Activated CD4-positive, alpha-beta T cell treated with anti-CD3 and anti-CD28 coated beads, Interleukin-2, Interleukin-6, amounts not matched to agents 100 ng/mL and 50 ng/mL, durations not matched to agents 16 hours and 8 hours (primary cell): Measurements from ENCODE around the gene NUDT13.
"Not testable (repeated sequence)": the region's sequence is repeated elsewhere in the genome, so short reads cannot be mapped to it uniquely, and the experiment has no call there.

Experiments
- DNase-seq: peaks from one replicate; pipeline ENCODE4 v3.0.0-alpha.2; 2020

NUDT13 gene

DNA sequence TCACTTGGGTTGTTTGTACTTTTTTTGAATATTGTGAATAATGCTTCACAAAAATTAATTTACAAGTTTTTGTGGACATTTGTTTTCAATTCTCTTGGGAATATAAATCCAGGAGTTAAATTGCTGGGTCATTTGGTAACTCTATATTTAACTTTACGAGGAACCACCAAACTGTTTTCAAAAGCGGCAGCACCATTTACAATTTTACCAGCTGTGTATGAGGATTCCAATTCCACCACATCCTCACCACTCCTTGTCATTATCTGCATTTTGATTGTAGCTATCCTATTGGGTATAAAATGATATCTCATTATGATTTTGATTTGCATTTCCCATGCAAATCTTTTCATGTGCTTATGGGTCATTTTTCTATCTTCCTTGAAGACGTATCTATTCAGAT, 4.0 kb upstream of the NUDT13 start:
- DNase-seq: no peak

DNA sequence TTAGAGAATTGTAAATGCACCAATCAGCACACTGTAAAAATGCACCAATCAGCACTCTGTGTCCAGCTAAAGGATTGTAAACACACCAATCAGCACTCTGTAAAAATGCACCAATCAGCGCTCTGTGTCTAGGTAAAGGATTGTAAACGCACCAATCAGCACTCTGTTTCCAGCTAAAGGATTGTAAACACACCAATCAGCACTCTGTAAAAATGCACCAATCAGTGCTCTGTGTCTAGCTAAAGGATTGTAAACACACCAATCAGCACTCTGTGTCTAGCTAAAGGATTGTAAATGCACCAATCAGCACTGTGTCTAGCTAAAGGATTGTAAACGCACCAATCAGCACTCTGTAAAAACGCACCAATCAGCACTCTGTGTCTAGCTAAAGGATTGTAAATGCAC, 1.0 kb upstream of the NUDT13 start:
- DNase-seq: not testable (repeated sequence)

DNA sequence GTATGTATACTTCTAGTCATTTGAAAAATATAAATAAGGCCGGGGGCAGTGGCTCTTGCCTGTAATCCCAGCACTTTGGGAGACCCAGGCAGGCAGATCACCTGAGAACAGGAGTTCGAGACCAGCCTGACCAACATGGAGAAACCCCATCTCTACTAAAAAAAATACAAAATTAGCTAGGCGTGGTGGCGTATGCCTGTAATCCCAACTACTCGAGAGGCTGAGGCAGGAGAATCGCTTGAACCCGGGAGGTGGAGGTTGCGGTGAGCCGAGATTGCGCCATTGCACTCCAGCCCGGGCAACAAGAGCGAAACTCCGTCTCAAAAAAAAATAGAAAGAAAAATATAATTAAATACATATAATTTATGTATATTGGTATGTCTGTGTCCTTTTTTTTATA, 1.8 kb downstream of the NUDT13 start:
- not testable (repeated sequence) for DNase-seq

DNA sequence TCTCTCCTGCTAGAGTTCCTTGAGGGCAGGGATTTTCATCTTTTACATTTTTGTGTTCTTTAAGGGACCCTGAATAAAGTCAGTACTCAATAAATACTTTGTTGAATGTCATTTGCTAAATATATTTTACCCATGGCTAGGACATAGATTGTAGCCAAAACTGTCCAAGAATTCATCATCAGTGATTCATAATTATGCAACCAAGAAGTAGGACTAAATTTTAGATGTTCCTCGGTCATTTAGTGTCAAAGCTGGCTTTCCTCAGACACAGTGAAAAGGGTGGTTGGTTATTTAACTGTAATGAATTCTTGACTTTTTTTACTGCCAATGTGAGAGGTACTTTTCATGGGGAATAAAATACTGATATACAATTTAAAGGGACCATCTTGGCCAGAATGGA, 3.3 kb downstream of the NUDT13 start:
- no peak for DNase-seq

DNA sequence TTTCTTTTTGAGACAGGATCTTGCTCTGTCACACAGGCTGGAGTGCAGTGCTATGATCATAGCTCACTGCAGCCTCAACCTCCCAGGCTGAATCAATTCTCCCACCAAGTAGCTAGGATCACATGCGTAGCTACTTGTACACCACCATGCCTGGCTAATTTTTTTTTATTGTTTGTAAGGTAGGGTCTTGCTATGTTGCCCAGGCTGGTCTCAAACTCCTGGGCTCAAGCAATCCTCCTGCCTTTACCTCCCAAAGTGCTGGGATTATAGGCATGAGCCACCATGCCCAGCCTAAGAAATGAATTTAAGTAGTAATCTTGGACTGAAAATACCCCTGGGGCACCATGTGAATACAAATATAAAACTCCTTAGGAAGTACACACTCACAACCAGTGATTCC, 5.8 kb downstream of the NUDT13 start:
- DNase-seq: no peak

DNA sequence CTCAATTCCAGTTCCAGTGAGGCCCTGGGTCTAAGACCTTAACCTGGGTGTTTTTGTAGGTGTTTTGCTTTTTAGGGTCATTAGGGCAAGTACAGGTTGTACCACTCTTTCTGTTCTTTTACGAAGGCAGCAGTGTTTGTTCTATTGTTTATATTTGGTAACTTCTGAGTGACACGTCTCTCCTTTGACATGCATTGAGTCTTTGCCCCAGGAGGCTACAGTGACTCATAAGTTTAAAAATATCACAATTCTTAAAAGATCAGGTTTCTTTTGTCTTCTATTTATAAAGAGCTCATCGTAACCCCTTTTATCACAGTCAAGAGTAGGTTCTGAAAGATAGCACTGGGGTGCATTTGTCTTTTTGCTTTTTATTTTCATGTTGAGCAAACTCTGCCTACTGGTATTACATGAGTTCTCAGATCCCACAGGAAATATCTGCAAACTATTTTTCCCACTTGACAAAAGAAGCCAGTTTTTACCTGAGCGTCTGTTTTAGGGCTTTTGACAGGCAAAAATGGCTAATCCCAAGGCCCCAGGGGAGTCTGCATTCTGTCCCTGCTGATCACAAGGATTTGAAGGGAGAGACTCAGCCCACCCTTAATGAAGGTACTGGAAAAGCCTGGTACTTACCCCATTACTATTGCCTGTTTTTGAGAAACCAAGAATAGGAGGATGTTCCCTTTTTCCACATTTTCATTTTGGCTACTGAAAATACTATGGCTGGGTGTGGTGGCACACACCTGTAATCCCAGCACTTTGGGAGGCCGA, 7.9 kb downstream of the NUDT13 start:
- no peak for DNase-seq

DNA sequence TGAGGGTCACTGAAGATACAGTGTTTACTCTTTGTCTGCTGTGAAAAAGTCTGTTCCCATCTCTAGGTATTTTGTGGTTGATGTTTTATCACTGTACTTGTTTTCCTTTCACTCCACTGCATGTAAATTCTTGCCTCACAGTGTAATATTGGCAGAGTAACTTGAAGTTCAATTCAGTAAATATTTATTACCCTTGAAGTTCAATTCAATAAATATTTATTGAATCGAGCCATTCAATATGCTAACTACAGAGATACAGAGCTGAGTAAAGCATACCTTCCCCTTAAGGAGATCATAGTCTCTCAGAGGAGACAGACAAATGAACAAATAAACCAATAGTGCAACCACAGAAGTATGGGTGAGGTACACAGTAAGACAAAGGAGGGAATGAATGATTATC, 9.2 kb downstream of the NUDT13 start:
- DNase-seq: no peak

DNA sequence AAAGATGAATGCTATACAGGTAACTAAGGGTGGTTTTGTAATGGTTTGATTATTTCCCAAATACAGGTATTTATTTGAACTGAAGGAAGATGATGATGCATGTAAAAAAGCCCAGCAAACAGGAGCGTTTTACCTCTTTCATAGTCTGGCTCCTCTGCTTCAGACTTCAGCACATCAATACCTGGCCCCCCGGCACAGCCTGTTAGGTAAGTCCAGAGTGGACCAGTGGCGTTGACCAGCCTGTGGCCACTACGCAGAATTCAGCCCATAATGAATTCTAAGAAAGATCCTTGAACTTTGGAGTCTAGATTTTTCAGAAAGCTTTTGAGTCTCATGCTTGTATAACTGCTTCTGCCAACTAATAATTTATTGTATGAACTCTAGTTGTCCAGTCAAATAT, 9.7 kb downstream of the NUDT13 start:
- DNase-seq: no peak

DNA sequence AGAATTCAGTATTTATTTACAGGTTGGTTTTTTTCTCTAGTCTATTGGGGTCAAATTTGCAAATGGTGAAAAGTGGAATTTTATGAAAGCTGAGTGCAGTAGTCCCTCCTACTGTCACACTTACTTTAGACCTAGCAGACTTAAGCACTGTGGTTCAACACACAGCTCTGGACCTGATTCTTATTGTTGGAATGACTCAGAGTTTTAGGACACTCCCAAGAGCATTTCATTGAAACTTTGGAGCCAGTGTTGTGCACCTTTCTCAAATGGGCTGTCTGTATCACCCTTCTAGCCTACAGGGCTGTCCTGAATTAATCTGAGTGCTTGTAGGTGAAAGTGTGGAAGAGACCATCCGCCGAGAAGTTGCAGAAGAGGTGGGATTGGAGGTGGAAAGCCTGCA, 16.1 kb downstream of the NUDT13 start:
- no peak for DNase-seq

DNA sequence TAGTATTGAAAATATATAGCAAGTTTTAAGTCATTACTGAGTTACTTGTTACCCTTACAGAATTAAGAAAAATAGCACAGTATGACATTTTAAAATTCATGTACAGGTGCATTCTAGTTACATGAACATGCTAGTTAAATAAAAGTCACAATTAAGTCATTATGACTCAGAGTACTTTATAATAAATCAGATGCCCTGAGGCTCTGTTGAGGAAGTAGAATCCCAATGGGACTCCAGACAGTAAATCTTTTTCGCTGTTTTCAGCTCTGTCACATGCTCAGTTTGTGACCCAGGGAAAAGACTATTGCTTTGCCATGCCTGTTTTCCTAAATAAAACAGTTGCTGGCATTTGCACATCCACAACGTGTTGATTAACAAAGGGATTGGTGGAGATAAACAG, 21.0 kb downstream of the NUDT13 start:
- DNase-seq: no peak

DNA sequence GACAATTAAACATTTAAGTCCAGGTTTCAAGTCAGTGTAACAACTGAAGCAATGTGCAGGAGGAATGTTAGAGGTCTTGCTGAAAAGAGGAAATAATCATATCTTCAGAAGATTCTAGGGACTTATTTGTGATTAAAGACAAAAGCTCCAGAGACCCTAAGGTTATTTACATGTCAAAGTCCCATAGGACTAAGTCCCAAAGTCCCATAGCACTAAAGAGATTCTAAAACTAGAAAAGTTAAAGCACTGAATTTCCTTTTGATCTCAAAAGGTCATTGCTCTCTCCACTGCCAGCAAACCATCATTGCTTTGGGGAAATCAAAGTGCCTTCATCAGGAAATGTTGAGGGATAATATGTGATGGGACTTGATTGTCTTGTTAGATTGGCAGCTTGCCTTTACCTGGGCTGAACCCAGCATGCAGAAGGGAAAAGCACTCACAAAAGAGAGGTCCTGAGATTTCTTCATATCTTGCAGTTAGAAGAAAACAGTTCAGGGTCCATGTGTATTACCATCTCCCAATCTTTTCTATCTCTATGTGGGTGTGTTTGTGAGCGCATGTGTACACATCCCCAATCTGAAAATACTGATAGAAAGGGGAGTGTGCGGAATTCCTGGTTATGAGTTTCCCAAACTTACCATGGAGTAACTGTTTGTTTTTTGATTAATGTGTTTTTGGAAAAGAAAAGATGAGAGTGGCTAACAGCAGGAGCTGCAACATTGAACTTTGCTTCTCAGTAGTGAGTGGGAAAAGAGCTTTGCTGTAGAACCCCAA, 21.8 kb downstream of the NUDT13 start:
- no peak for DNase-seq

DNA sequence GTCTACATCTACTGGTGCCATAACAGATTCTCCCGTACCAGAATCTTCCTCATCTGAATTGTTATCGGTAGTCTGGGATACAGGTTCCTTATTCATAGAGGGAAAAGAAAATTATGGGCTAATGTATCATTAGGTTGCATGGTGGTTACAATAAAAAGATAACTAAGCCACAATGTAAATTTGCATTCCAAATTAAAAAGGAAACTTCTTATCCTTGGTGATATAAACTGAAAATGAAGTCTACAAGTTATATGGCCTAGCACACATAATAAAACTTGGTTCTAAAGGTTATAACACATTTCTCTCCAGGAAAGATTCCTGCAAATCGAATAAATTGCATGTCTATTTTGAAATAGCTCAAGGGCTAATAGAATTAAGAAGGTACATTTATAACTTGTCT, 24.5 kb downstream of the NUDT13 start:
- no peak for DNase-seq

DNA sequence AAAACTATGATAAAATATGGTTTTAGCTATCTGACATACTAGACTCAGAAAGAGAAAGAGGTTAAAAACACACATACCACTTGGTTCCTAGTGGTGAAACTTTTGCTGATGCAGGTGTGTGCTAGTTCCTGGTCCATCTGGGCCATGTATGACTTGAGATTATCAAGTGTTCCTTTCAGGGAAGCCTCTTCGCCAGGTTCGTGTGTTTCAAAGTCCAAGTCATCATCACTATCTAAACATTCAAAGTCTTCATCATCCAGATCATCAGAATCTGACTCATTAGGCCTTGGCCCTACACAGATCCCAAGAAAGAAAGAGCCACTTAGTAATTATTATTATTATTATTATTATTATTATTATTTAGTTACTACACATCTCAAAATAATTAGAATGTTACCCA, 26.4 kb downstream of the NUDT13 start:
- DNase-seq: no peak

DNA sequence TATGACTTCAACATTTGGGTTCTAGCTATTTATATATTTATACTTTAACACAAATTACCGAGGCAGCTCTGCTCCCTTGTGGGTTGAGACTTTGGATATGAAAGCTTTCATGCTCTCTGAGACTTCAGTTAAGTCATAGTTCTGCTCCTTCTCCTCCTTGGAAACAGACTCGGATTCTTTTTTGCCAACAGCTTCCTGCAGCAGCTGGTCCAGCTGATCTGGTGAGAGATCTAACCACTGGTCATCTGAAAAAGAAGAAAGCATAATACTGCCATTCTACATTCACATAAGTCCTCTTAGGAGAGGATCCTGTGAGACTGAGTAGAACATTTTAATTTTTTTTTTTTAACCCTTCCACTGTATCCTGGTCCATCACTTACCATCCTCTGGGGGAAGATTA, 29.0 kb downstream of the NUDT13 start:
- DNase-seq: no peak

DNA sequence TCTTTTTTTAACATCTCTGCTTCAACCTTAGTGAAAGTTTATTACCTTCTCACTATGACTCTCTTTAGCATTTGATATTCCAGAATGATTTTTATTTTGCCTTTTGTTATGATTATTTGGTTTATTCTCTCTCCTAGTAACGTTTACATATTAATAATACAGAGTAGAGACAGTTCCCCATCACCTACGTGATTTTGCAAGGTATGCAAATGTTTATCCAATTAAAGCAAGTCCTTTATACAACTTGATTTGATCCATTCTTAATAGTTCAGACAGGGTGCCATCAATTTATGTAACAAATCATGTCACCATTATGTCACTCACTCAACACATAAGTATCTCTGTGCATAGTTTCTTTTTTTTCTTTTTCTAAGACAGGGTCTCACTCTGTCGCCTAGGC, 31.3 kb downstream of the NUDT13 start:
- DNase-seq: no peak

DNA sequence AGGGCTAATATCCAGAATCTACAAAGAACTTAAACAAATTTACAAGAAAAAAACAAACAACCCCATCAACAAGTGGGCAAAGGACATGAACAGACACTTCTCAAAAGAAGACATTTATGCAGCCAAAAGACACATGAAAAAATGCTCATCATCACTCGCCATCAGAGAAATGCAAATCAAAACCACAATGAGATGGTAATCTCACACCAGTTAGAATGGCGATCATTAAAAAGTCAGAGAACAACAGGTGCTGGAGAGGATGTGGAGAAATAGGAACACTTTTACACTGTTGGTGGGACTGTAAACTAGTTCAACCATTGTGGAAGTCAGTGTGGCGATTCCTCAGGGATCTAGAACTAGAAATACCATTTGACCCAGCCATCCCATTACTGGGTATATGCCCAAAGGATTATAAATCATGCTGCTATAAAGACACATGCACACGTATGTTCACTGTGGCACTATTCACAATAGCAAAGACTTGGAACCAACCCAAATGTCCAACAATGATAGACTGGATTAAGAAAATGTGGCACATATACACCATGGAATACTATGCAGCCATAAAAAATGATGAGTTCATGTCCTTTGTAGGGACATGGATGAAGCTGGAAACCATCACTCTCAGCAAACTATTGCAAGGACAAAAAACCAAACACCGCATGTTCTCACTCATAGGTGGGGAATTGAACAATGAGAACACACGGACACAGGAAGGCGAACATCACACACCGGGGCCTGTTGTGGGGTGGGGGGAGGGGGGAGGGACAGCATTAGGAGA, 40.6 kb downstream of the NUDT13 start:
- not testable (repeated sequence) for DNase-seq

DNA sequence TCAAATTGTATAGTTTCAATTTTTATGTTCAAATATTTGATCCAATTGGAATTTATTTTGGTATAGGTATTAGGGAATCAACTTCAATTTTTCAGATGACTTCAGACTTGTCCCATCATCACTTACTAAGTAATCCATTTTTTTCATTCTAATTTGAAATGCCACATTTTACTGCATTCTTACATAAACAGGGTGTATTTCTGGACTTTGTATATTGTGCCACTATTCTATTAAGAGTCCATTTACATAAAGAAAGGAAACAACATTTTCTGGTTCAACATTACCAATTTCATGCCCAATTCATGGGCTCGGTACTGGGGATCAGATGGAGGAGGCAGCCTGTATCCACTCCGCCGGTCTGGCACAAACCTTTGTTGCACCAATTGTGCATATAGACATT, 41.8 kb downstream of the NUDT13 start:
- DNase-seq: no peak

DNA sequence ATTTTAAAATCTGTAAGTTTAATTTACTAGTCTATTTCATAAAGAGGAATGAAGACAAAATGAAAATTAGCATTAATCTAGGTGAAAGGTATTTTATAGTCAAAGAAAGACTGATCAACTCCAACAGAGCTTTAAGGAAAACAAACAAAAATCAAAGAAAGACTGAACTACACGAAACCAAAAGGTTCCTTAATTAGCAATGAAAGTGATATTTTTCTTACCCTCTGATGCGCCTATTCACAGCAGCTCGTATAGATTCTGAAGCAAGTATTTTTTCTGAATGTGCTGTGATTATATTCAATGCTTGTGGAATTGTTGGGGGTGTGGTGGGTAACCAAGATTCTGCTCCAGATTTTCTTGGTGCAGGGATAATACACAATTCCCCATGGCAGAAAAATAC, 45.8 kb downstream of the NUDT13 start:
- no peak for DNase-seq

DNA sequence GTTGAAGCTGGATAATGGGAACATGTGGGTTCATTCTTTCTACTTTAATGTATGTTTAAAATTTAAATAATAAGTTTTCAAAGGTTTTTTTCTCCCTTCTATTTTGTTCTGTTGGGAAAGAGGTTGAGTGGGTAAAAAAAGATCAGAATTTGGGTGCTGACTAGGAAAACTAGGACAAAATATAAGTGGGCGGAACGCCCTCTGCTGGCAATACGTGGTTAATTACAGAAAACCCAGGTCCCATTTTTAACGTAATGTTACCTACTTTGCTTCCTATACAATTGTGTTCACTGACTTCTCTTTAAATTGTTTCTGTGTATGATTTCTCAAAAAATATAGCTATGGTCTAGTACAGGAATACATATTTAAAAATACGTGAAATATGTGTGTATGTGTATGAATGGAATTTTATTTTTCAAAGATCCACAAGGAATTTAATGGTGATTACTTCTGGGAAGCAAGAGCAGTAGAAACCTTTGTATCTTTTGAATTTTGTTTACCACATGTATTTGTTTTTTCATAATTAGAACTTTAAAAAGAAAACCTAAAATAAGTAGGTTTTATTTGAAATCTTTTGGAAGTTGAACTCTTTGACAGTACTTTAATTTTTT, 48.9 kb downstream of the NUDT13 start:
- DNase-seq: peak; percentile 67

DNA sequence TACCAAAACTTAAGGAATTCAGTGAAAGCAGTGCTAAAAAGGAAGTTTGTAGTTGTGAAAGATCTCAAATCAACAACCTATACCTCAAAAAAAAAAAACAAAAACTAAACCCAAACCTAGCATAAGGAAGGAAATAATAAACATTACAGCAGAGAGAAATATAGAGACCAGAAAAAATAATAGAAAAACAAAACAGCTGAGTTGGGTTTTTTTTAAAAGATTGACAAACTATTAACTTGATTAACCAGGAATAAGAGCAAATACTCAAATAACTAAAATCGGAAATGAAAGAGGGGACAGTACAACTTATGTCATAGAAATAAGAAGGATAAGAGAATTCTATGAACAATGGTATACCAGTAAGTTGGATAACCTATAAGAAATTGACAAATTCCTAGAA, 50.8 kb downstream of the NUDT13 start:
- no peak for DNase-seq

DNA sequence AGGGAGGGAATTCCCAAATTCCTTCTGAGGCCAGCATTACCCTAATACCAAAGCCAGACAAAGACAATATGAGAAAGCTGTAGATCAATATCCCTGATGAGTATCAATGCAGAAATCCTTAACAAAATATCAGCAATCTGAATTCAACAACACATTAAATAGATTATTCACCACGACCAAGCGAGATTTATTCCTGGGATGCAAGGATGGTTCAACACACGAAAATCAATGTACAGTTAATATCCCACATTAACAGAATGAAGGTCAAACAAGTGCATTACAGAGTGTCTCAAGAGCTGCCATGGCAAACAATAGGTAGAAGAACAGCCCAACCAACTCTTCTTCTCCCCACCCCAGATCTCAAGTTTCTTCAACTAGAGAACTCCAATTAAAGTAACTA, 51.4 kb downstream of the NUDT13 start:
- DNase-seq: no peak

DNA sequence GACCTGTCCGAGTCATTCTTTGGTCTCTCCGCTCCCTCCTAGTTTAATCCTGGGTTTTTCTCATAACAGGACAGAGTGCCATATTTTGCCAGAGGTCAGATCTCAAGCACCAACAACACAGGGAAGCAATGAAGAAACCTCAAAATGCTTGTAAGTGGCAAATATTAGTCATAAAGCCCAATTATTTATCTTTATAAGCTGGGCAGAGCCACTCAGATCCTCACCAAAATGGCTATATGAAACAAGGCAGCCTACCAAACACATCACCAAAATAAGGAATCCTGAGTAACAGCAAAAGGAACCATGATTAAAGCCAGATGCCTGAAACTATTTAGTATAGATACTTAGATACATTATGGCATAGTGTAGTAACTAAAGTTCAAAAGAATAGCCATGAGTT, 52.8 kb downstream of the NUDT13 start:
- DNase-seq: no peak

DNA sequence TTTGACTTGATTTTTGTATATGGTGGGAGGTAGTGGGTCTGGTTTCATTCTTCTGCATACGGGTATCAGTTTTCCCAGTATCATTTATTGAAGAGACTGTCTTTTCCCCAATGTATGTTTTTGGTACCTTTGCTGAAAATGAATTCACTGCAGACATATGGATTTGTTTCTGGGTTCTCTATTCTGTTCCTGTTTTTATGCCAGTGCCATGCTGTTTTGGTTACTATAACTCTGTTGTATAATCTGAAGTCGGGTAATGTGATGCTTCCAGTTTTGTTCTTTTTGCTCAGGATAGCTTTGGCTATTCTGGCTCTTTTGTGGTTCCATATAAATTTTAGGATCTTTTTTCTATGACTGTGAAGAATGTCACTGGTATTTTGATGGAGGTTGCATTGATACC, 56.7 kb downstream of the NUDT13 start:
- DNase-seq: no peak

DNA sequence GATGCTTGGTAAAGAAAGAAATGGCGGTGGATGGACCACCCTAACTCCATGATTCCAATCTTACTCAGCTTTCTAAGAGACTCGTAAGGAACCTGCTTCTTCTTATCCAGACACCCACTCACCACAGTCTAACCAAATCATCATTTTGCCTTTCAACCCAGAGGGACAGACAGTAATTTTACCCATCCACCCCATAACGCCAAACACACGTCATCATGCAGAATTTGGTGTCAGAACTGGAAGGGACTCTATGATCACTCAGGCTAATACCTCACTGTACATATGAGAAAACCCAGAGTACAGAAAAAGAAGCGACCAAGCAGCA, 57.2 kb downstream of the NUDT13 start:
- DNase-seq: no peak
